ENCODE measurements around the gene CEP57L1. TPM values are rescaled to one million over a fixed set of nuclear protein-coding genes. Genes with fewer than 3 reads are reported as not detected.
A peak's percentile ranks its signal among the peaks of the same experiment; 100 is the strongest.

CEP57L1 gene
- polyA plus RNA-seq, 1 donor from 2014 or later = 19.7 TPM

DNA sequence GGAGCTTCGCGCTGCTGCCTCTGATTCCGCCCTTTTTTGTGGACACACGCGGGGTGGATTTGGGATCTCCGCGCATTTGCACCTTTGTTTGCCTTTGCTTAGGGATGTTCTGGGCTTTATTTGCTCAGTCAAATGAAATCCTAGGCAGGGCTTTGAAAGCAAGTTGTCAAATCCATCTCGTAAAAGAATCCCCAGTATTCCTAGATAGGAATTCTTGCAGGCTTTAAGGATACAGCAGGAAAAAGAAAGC, 453 bp downstream of the CEP57L1 start:
- peak overlapping the region; percentile 88 for H3K27ac ChIP-seq (ENCODE audit: low read length)
- H3K9ac ChIP-seq (ENCODE audit: low read length) = peak overlapping the region; percentile 83
- H2AFZ ChIP-seq (ENCODE audit: low read depth, low read length) = peak overlapping the region; percentile 90
- H3K27me3 ChIP-seq (ENCODE audit: insufficient read depth, low read depth, low read length) = no peaks in the 10 kb centered on the region
- peaks cover 6% of the 10 kb centered on the region for H3F3A ChIP-seq (ENCODE audit: insufficient read depth, low read length, poor library complexity, severe bottlenecking)
- no peaks in the 10 kb centered on the region for H3K36me3 ChIP-seq (ENCODE audit: insufficient read depth, low read length)
- H4K20me1 ChIP-seq (ENCODE audit: insufficient read depth) = no peaks in the 10 kb centered on the region
- H3K79me2 ChIP-seq (replicated peaks; ENCODE audit: insufficient read depth, low read length) = peaks cover 43% of the 10 kb centered on the region
- TF ChIP-seq SMC3 (conservative IDR thresholded peaks at IDR 0.05; ENCODE audit: poor library complexity) = no peak
- peak overlapping the region; percentile 86 for H3K4me3 ChIP-seq (ENCODE audit: low read length)
- no peaks in the 10 kb centered on the region for H3K9me2 ChIP-seq (ENCODE audit: insufficient read depth, low read length)
- peak overlapping the region; percentile 86 for H3K4me2 ChIP-seq (ENCODE audit: low read length)
- no peaks in the 10 kb centered on the region for H3K9me3 ChIP-seq (ENCODE audit: low read length)

DNA sequence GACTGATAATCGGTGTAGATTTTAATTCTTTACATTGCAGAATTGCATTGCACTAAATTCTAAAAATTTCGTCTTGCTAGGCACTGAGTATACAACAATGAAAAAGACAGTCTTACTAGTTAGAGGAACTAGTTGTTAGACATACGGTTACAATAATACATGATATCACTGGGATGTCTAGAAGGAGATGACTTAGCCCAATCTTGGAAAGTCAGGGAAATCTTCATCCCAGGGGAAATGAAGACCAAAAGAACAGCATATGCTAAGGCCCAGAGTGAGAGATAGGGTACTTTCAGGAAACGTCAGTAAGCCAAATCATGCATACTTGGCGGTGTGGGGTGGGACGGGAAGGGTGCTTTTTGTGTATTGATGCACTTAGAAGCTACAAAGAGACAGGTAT, 901 bp downstream of the CEP57L1 start:
- TF ChIP-seq SMC3 (conservative IDR thresholded peaks at IDR 0.05; ENCODE audit: poor library complexity) = no peak
- no peak for TF ChIP-seq RAD21 (conservative IDR thresholded peaks at IDR 0.05)
- TF ChIP-seq, protein P1, sequence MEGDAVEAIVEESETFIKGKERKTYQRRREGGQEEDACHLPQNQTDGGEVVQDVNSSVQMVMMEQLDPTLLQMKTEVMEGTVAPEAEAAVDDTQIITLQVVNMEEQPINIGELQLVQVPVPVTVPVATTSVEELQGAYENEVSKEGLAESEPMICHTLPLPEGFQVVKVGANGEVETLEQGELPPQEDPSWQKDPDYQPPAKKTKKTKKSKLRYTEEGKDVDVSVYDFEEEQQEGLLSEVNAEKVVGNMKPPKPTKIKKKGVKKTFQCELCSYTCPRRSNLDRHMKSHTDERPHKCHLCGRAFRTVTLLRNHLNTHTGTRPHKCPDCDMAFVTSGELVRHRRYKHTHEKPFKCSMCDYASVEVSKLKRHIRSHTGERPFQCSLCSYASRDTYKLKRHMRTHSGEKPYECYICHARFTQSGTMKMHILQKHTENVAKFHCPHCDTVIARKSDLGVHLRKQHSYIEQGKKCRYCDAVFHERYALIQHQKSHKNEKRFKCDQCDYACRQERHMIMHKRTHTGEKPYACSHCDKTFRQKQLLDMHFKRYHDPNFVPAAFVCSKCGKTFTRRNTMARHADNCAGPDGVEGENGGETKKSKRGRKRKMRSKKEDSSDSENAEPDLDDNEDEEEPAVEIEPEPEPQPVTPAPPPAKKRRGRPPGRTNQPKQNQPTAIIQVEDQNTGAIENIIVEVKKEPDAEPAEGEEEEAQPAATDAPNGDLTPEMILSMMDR (IDR thresholded peaks at IDR 0.05; ENCODE audit: poor library complexity, severe bottlenecking) = no peak
- TF ChIP-seq, protein P2, sequence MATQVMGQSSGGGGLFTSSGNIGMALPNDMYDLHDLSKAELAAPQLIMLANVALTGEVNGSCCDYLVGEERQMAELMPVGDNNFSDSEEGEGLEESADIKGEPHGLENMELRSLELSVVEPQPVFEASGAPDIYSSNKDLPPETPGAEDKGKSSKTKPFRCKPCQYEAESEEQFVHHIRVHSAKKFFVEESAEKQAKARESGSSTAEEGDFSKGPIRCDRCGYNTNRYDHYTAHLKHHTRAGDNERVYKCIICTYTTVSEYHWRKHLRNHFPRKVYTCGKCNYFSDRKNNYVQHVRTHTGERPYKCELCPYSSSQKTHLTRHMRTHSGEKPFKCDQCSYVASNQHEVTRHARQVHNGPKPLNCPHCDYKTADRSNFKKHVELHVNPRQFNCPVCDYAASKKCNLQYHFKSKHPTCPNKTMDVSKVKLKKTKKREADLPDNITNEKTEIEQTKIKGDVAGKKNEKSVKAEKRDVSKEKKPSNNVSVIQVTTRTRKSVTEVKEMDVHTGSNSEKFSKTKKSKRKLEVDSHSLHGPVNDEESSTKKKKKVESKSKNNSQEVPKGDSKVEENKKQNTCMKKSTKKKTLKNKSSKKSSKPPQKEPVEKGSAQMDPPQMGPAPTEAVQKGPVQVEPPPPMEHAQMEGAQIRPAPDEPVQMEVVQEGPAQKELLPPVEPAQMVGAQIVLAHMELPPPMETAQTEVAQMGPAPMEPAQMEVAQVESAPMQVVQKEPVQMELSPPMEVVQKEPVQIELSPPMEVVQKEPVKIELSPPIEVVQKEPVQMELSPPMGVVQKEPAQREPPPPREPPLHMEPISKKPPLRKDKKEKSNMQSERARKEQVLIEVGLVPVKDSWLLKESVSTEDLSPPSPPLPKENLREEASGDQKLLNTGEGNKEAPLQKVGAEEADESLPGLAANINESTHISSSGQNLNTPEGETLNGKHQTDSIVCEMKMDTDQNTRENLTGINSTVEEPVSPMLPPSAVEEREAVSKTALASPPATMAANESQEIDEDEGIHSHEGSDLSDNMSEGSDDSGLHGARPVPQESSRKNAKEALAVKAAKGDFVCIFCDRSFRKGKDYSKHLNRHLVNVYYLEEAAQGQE (IDR thresholded peaks at IDR 0.05; ENCODE audit: borderline replicate concordance) = no peak
- no peak for TF ChIP-seq POLR2AphosphoS5 (IDR thresholded peaks at IDR 0.05)
- no peak for TF ChIP-seq MXI1 (conservative IDR thresholded peaks at IDR 0.05; ENCODE audit: poor library complexity, severe bottlenecking)
- no peak for TF ChIP-seq TAF1 (IDR thresholded peaks at IDR 0.05; ENCODE audit: low read depth)
- TF ChIP-seq EP300 (conservative IDR thresholded peaks at IDR 0.05; ENCODE audit: poor library complexity, severe bottlenecking) = no peak
- no peak for TF ChIP-seq EZH2 (IDR thresholded peaks at IDR 0.05; ENCODE audit: borderline replicate concordance, insufficient read depth, low read length, poor library complexity, severe bottlenecking)
- Histone ChIP-seq H3K27me3 (ENCODE audit: insufficient read depth, low read depth, low read length) (no peaks in the 10 kb centered on the region), H3K4me3 (ENCODE audit: low read length) (peak overlapping the region; percentile 86), H4K20me1 (ENCODE audit: insufficient read depth) (no peaks in the 10 kb centered on the region), H3K79me2 (replicated peaks; ENCODE audit: insufficient read depth, low read length) (peaks cover 40% of the 10 kb centered on the region), H3K9me3 (ENCODE audit: low read length) (no peaks in the 10 kb centered on the region), H3K27ac (ENCODE audit: low read length) (peak overlapping the region; percentile 88), H3K9ac (ENCODE audit: low read length) (peak overlapping the region; percentile 83), H2AFZ (ENCODE audit: low read depth, low read length) (peak overlapping the region; percentile 90), H3F3A (ENCODE audit: insufficient read depth, low read length, poor library complexity, severe bottlenecking) (peaks cover 6% of the 10 kb centered on the region), H3K4me2 (ENCODE audit: low read length) (peak overlapping the region; percentile 86), H3K36me3 (ENCODE audit: insufficient read depth, low read length) (no peaks in the 10 kb centered on the region), H3K9me2 (ENCODE audit: insufficient read depth, low read length) (no peaks in the 10 kb centered on the region)

DNA sequence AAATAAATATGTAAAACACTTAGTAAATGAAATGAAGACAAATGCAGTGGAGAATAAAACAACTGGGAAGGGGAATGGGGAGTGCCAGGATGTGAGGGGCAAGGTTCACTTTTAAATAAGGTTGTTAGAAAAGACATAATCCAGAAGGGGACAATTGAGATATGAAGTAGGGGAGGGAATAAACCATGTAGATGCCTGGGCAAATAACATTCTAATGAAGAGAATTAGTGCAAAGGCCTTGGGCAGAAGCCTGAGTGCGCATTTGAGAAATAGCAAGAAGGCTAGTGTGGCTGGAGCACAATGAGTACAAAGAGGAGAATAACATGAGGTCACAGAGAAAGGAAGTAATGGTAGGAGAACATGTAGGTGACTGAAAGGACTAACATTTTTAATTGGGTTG, 2.4 kb downstream of the CEP57L1 start:
- TF ChIP-seq, protein P1 (IDR thresholded peaks at IDR 0.05; ENCODE audit: poor library complexity, severe bottlenecking) = no peak
- TF ChIP-seq, protein P2 (IDR thresholded peaks at IDR 0.05; ENCODE audit: borderline replicate concordance) = no peak
- TF ChIP-seq EP300 (conservative IDR thresholded peaks at IDR 0.05; ENCODE audit: poor library complexity, severe bottlenecking) = no peak
- no peak for TF ChIP-seq POLR2AphosphoS5 (IDR thresholded peaks at IDR 0.05)
- TF ChIP-seq MXI1 (conservative IDR thresholded peaks at IDR 0.05; ENCODE audit: poor library complexity, severe bottlenecking) = no peak
- no peak for TF ChIP-seq TAF1 (IDR thresholded peaks at IDR 0.05; ENCODE audit: low read depth)
- H3F3A ChIP-seq (ENCODE audit: insufficient read depth, low read length, poor library complexity, severe bottlenecking) = peaks cover 6% of the 10 kb centered on the region
- no peaks in the 10 kb centered on the region for H3K9me2 ChIP-seq (ENCODE audit: insufficient read depth, low read length)
- H3K9me3 ChIP-seq (ENCODE audit: low read length) = no peaks in the 10 kb centered on the region
- H2AFZ ChIP-seq (ENCODE audit: low read depth, low read length) = no peak overlapping the region
- H3K36me3 ChIP-seq (ENCODE audit: insufficient read depth, low read length) = no peaks in the 10 kb centered on the region
- no peak overlapping the region for H3K27ac ChIP-seq (ENCODE audit: low read length)
- H3K4me3 ChIP-seq (ENCODE audit: low read length) = no peak overlapping the region
- H3K4me2 ChIP-seq (ENCODE audit: low read length) = no peak overlapping the region
- no peaks in the 10 kb centered on the region for H3K27me3 ChIP-seq (ENCODE audit: insufficient read depth, low read depth, low read length)
- no peak overlapping the region for H3K9ac ChIP-seq (ENCODE audit: low read length)
- peaks cover 26% of the 10 kb centered on the region for H3K79me2 ChIP-seq (replicated peaks; ENCODE audit: insufficient read depth, low read length)
- no peaks in the 10 kb centered on the region for H4K20me1 ChIP-seq (ENCODE audit: insufficient read depth)
